Limb (tissue), 2 donors: ENCODE data around the gene ZNF638.
A peak's percentile ranks its signal among the peaks of the same experiment; 100 is the strongest.

ENCODE experiments used
- DNase-seq, 2 donors: peaks; one replicate each; pipeline ENCODE4 v3.0.0-alpha.2; 2016; ENCODE audit errors: extremely low spot score in 2 of 2

Gene ZNF638

GRCh38 chr2:71455011-71455740, 123.6 kb downstream of the ZNF638 start:
- DNase-seq: no peak

- DNase-seq: no peak
Measured at GRCh38 chr2:71455741-71456569, 124.4 kb downstream of the ZNF638 start.

GRCh38 chr2:71456617-71457016, 125.0 kb downstream of the ZNF638 start:
- no peak for DNase-seq

- DNase-seq: no peak
Measured at GRCh38 chr2:71457123-71457915, 125.7 kb downstream of the ZNF638 start.

GRCh38 chr2:71457923-71458322, 126.3 kb downstream of the ZNF638 start:
- no peak for DNase-seq

GRCh38 chr2:71458413-71459083, 127.0 kb downstream of the ZNF638 start:
- no peak for DNase-seq

- DNase-seq: no peak
Measured at GRCh38 chr2:71459084-71459431, 127.5 kb downstream of the ZNF638 start.

- no peak for DNase-seq
Measured at GRCh38 chr2:71460056-71460455, 128.5 kb downstream of the ZNF638 start.

GRCh38 chr2:71460595-71461303, 129.2 kb downstream of the ZNF638 start:
- DNase-seq: no peak

- DNase-seq: no peak
Measured at GRCh38 chr2:71461304-71461671, 129.7 kb downstream of the ZNF638 start.

- DNase-seq: no peak
Measured at GRCh38 chr2:71462056-71462605, 130.5 kb downstream of the ZNF638 start.

GRCh38 chr2:71462641-71463341, 131.2 kb downstream of the ZNF638 start:
- no peak for DNase-seq

- DNase-seq: no peak
Measured at GRCh38 chr2:71463342-71463654, 131.7 kb downstream of the ZNF638 start.

- no peak for DNase-seq
Measured at GRCh38 chr2:71464389-71464788, 132.8 kb downstream of the ZNF638 start.

- no peak for DNase-seq
Measured at GRCh38 chr2:71465356-71465755, 133.8 kb downstream of the ZNF638 start.

GRCh38 chr2:71465961-71466300, 134.3 kb downstream of the ZNF638 start:
- DNase-seq: no peak

- peak in 1 of 2 donors; percentile 62 for DNase-seq
Measured at GRCh38 chr2:71466301-71467179, 135.0 kb downstream of the ZNF638 start.

- DNase-seq: no peak
Measured at GRCh38 chr2:71467180-71467815, 135.7 kb downstream of the ZNF638 start.
